ENCODE data around the gene OR10J1. TPM values are rescaled to one million over a fixed set of nuclear protein-coding genes. Genes with fewer than 3 reads are reported as not detected.
A peak's percentile ranks its signal among the peaks of the same experiment; 100 is the strongest.

Gene OR10J1
- total RNA-seq, 4 donors from 2014 or later, result not detected

DNA sequence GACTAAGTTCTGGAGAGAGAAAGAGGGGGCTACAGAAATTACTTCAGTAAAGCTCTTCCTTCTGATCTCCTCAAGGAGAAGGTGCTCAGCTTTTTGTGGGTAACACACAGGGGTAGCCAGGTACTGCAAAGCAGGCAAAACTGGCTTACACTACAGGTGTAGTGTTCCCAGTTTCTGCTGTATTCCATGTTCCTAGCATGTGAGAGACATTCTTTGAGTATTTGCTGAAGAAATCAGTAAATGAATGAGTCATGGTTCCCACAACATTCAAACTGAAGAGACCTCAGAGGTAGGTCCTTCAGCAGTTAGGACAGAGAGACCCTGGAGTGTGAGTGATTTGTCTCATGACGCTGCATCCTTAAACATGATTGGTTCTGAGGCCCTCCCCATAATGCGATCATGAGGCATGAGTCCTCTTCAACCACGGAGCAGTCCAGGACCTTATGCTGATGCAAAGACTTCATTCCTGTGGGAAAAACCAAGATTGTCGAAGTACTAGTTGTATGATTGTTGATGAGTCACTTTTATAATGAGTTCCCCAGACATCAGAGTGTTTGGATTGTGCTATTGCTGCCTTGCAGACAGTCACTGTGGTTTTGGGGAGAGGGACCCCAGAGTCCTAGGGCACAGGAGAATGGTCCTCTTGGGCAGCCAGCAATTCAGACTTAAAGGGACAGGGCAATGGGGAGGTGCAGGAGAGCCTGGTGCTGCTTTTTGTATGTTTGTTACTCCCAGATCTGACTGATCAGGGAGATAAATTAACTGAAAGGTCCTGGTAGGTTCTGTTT, 10.3 kb upstream of the OR10J1 start:
- ATAC-seq, result no peak
- Histone ChIP-seq H3K9me3 (no peaks in the 10 kb centered on the region), H3K4me3 (no peak overlapping the region), H3K27me3 (no peaks in the 10 kb centered on the region), H3K36me3 (no peaks in the 10 kb centered on the region), H3K4me1 (no peaks in the 10 kb centered on the region), H3K27ac (no peak overlapping the region)
- TF ChIP-seq POLR2AphosphoS5 (IDR thresholded peaks at IDR 0.05) (no peak), EP300 (IDR thresholded peaks at IDR 0.05) (no peak), POLR2A (IDR thresholded peaks at IDR 0.05) (no peak)
- TF ChIP-seq, protein P1, sequence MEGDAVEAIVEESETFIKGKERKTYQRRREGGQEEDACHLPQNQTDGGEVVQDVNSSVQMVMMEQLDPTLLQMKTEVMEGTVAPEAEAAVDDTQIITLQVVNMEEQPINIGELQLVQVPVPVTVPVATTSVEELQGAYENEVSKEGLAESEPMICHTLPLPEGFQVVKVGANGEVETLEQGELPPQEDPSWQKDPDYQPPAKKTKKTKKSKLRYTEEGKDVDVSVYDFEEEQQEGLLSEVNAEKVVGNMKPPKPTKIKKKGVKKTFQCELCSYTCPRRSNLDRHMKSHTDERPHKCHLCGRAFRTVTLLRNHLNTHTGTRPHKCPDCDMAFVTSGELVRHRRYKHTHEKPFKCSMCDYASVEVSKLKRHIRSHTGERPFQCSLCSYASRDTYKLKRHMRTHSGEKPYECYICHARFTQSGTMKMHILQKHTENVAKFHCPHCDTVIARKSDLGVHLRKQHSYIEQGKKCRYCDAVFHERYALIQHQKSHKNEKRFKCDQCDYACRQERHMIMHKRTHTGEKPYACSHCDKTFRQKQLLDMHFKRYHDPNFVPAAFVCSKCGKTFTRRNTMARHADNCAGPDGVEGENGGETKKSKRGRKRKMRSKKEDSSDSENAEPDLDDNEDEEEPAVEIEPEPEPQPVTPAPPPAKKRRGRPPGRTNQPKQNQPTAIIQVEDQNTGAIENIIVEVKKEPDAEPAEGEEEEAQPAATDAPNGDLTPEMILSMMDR (IDR thresholded peaks at IDR 0.05), result no peak
- 41 to 66% methylated on average over 2 to 4 of the region's 4 CpGs for WGBS, 2 donors (ENCODE audit: low coverage in 1 of 2)

DNA sequence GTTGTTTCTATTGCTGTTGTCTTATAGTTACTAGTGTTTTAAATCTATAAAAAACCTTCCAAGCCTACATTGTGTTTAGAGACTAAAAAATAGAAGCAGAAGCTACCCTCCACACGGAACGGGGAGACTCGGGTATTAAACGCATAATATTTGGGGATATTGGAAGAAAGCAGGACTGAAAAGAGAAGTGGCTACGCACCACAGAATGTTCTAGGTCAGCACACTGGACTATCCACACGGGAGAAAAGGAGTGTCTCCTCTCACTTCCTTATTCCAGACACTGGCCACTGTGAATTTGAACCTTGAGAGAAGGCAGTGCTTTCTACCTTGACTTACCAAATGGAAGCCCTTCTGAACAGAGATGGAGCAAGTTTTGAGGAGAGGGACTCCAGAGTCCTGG, 8.5 kb upstream of the OR10J1 start:
- TF ChIP-seq, protein P1 (IDR thresholded peaks at IDR 0.05), result no peak
- TF ChIP-seq POLR2AphosphoS5 (IDR thresholded peaks at IDR 0.05) (no peak), EP300 (IDR thresholded peaks at IDR 0.05) (no peak), POLR2A (IDR thresholded peaks at IDR 0.05) (no peak)
- no peaks in the 10 kb centered on the region for H3K27me3 ChIP-seq
- H3K4me3 ChIP-seq, result no peak overlapping the region
- 74 to 86% methylated on average over 6 of the region's 6 CpGs for WGBS, 2 donors (ENCODE audit: low coverage in 1 of 2)
- H3K9me3 ChIP-seq, result no peaks in the 10 kb centered on the region
- H3K4me1 ChIP-seq, result no peaks in the 10 kb centered on the region
- H3K36me3 ChIP-seq, result no peaks in the 10 kb centered on the region
- ATAC-seq, result peak; percentile 31
- H3K27ac ChIP-seq, result no peak overlapping the region

DNA sequence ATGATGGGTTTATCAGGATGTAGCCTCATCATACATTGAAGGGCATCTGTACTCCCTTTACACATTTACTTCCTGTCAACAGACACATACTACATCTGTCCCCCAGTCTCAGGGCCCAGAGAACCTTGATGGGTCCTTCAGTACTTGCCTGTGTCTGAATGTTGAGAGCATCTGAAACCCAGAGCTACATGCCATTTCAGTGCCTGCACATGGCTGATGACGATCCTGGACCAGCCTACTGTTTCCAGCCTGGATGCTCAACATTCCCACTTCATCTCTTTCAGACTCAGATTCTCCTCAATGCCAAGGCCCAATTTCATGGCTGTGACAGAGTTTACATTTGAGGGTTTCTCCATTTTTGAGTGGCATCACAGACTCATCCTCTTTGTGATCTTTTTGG, 7.6 kb upstream of the OR10J1 start, which contains the start of gene OR10J4:
TSS of gene OR10J4 (plus strand) at position 301 of the 400 bp plus-strand sequence.
- Histone ChIP-seq H3K4me1 (no peaks in the 10 kb centered on the region), H3K27me3 (no peaks in the 10 kb centered on the region), H3K27ac (no peak within 1 kb of the TSS), H3K9me3 (no peaks in the 10 kb centered on the region), H3K4me3 (no peak within 1 kb of the TSS), H3K36me3 (no peaks in the 10 kb centered on the region)
- ATAC-seq, result no peak
- 86 to 92% methylated on average over 1 of the region's 1 CpG for WGBS, 2 donors (ENCODE audit: low coverage in 1 of 2)
- TF ChIP-seq, protein P1 (IDR thresholded peaks at IDR 0.05), result no peak
- no peak for TF ChIP-seq POLR2AphosphoS5 (IDR thresholded peaks at IDR 0.05)
- no peak for TF ChIP-seq POLR2A (IDR thresholded peaks at IDR 0.05)
- no peak for TF ChIP-seq EP300 (IDR thresholded peaks at IDR 0.05)

DNA sequence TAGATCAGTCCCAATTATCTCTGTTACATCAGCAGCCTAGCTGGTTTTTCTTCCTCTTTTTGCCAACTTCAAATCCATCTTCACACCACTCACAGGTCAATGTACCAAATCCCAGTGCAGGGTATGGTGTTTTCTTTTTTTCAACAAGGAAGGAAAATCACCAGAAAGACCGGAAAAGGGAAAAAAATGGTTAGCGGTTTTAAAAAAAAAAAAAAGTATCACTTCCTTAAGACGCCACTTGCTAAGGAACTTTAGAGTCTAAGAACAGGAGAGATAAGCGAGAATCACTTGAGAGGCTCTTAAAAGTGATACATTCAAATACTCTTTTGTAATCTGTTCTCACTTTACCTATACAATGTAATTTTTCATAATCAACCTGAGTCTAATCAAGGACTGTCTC, 3.1 kb upstream of the OR10J1 start:
- Histone ChIP-seq H3K27ac (no peak overlapping the region), H3K4me3 (no peak overlapping the region), H3K36me3 (no peaks in the 10 kb centered on the region), H3K4me1 (no peaks in the 10 kb centered on the region), H3K9me3 (no peaks in the 10 kb centered on the region), H3K27me3 (no peaks in the 10 kb centered on the region)
- TF ChIP-seq, protein P1 (IDR thresholded peaks at IDR 0.05), result no peak
- TF ChIP-seq POLR2A (IDR thresholded peaks at IDR 0.05) (no peak), EP300 (IDR thresholded peaks at IDR 0.05) (no peak), POLR2AphosphoS5 (IDR thresholded peaks at IDR 0.05) (no peak)
- no peak for ATAC-seq
- WGBS, 2 donors (ENCODE audit: low coverage in 1 of 2), result 39 to 66% methylated on average over 3 of the region's 4 CpGs

DNA sequence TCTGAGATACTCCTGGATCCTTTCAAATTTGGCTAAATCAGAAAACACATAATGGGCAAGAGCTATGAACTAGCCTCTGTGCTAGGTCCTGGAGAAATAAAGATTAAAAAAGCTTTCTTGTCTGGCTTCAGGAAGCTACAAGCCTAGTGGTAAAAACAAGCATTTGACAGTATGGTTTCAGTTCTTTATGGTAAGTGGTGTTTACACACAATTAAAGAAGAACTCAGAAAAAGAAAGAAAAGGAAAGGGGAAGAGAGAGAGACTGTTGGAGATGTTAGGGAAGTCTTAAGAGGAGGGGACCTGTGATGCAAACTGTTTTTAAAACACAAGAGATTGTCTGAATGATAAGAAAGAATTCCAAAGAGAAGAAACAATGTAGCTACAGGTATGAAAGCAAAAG, 1.8 kb downstream of the OR10J1 start:
- TF ChIP-seq POLR2A (IDR thresholded peaks at IDR 0.05) (no peak), EP300 (IDR thresholded peaks at IDR 0.05) (no peak), POLR2AphosphoS5 (IDR thresholded peaks at IDR 0.05) (no peak)
- TF ChIP-seq, protein P1 (IDR thresholded peaks at IDR 0.05), result no peak
- no peak for ATAC-seq
- H3K27me3 ChIP-seq, result no peaks in the 10 kb centered on the region
- no peak overlapping the region for H3K4me3 ChIP-seq
- no peak overlapping the region for H3K27ac ChIP-seq
- H3K9me3 ChIP-seq, result no peaks in the 10 kb centered on the region
- H3K36me3 ChIP-seq, result no peaks in the 10 kb centered on the region
- no peaks in the 10 kb centered on the region for H3K4me1 ChIP-seq

Data from gastroesophageal sphincter (tissue), 4 donors.